ENCODE results near the gene A4GNT. TPM values are rescaled to one million over a fixed set of nuclear protein-coding genes. Genes with fewer than 3 reads are reported as not detected.

The A4GNT gene
- total and polyA plus RNA-seq, 9 donors, result not detected

DNA sequence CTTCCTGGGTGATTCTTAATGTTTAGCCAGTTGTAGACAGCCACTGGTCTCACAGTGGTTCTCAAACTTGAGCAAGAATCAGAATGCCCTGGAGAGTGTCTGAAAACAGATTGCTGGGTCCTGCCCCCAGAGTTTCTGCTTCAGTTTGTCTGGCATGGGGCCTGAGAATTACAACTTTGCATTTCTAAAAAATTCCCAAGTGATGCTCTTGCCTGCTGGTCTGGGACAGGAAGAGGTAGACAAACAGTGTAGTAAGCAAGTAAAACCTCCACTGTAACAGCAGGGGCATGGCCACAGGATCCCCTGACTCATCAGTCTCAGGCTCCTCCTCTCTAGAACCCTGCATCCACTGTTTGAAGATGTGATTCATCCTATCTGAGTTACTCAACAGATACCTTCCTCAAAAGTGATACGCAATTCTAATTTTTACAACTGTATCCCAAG lies 53.3 kb downstream of the A4GNT start:
- WGBS, 3 donors, result 0 to 66% (median 3%) methylated on average over 1 of the region's 1 CpG
- TF ChIP-seq EP300 (IDR thresholded peaks at IDR 0.05) (no peak), POLR2A (IDR thresholded peaks at IDR 0.05) (no peak)
- TF ChIP-seq, protein P1, sequence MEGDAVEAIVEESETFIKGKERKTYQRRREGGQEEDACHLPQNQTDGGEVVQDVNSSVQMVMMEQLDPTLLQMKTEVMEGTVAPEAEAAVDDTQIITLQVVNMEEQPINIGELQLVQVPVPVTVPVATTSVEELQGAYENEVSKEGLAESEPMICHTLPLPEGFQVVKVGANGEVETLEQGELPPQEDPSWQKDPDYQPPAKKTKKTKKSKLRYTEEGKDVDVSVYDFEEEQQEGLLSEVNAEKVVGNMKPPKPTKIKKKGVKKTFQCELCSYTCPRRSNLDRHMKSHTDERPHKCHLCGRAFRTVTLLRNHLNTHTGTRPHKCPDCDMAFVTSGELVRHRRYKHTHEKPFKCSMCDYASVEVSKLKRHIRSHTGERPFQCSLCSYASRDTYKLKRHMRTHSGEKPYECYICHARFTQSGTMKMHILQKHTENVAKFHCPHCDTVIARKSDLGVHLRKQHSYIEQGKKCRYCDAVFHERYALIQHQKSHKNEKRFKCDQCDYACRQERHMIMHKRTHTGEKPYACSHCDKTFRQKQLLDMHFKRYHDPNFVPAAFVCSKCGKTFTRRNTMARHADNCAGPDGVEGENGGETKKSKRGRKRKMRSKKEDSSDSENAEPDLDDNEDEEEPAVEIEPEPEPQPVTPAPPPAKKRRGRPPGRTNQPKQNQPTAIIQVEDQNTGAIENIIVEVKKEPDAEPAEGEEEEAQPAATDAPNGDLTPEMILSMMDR (IDR thresholded peaks at IDR 0.05), result no peak
- H3K4me3 ChIP-seq, result no peak overlapping the region
- DNase-seq, result no peak
- H3K27ac ChIP-seq, result no peak overlapping the region
- no peaks in the 10 kb centered on the region for H3K36me3 ChIP-seq
- H3K27me3 ChIP-seq, result no peaks in the 10 kb centered on the region
- H3K4me1 ChIP-seq (ENCODE audit: insufficient read depth), result peaks cover 7% of the 10 kb centered on the region
- intact Hi-C loops (cut with DNase I), result no loop called here
- no peaks in the 10 kb centered on the region for H3K9me3 ChIP-seq

DNA sequence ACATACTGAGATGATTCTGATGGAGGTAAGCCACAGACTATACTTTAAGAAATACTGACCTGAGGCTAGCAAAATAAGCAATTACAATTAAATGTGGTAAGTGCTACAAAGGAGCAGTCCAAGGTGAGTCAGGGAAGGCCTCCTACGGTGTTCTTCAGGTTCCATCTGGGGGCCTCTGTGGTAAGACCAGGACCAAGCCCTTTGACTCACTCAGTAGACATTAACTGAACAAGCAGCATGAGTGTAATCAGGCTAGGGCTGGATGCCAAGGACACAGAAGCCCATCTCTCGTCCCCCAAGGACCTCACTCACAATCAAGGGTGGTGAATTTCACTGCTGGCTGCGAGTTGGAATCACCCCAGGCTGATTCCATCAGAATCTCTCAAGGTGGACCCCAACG lies 54.1 kb downstream of the A4GNT start:
- intact Hi-C loops (cut with DNase I), result no loop called here
- 71 to 83% (median 80%) methylated on average over 4 of the region's 4 CpGs for WGBS, 3 donors
- no peak for TF ChIP-seq POLR2A (IDR thresholded peaks at IDR 0.05)
- Histone ChIP-seq H3K9me3 (no peaks in the 10 kb centered on the region), H3K4me1 (ENCODE audit: insufficient read depth) (peaks cover 7% of the 10 kb centered on the region), H3K4me3 (no peak overlapping the region), H3K27me3 (no peaks in the 10 kb centered on the region), H3K36me3 (no peaks in the 10 kb centered on the region), H3K27ac (no peak overlapping the region)
- DNase-seq, result no peak

Other genes starting within 250 kb of the A4GNT start
- under 1 TPM in 2 of 7 donors, not detected in 5; 0.11 to 0.31 TPM for gene CLDN18, start 122.2 kb downstream of the A4GNT start, total RNA-seq
- gene CLDN18, start 122.2 kb downstream of the A4GNT start, polyA plus RNA-seq, result under 1 TPM in 1 of 2 donors, not detected in 1; 0.08 TPM
- 10 to 100 TPM; 17.2 to 29.0 (median 22.2) TPM for gene DZIP1L, start 16.8 kb downstream of the A4GNT start, total RNA-seq
- 1 to 10 TPM; 4.9 to 8.5 TPM for gene DZIP1L, start 16.8 kb downstream of the A4GNT start, polyA plus RNA-seq
- 10 to 100 TPM in 6 of 7 donors, 1 to 10 TPM in 1; 8.5 to 16.0 (median 15.0) TPM for gene DBR1, start 42.5 kb upstream of the A4GNT start, total RNA-seq
- gene DBR1, start 42.5 kb upstream of the A4GNT start, polyA plus RNA-seq, result 10 to 100 TPM in 1 of 2 donors, 1 to 10 TPM in 1; 8.6 to 14.7 TPM
- 10 to 100 TPM; 34.3 to 49.2 (median 45.8) TPM for gene ARMC8, start 54.9 kb upstream of the A4GNT start, total RNA-seq
- gene ARMC8, start 54.9 kb upstream of the A4GNT start, polyA plus RNA-seq, result 10 to 100 TPM; 14.3 to 24.4 TPM
- gene NME9, start 197.5 kb upstream of the A4GNT start, total RNA-seq, result 1 to 10 TPM in 3 of 7 donors, under 1 TPM in 4; 0.43 to 9.8 (median 0.82) TPM
- gene NME9, start 197.5 kb upstream of the A4GNT start, polyA plus RNA-seq, result under 1 TPM; 0.23 to 0.54 TPM
- gene MRAS, start 216.2 kb upstream of the A4GNT start, total RNA-seq, result 100 to 1,000 TPM in 2 of 7 donors, 10 to 100 TPM in 5; 35.9 to 148 (median 86.0) TPM
- gene MRAS, start 216.2 kb upstream of the A4GNT start, polyA plus RNA-seq, result 10 to 100 TPM; 46.4 to 76.2 TPM